Measurements from ENCODE around the gene FBXW8.

The FBXW8 gene

DNA sequence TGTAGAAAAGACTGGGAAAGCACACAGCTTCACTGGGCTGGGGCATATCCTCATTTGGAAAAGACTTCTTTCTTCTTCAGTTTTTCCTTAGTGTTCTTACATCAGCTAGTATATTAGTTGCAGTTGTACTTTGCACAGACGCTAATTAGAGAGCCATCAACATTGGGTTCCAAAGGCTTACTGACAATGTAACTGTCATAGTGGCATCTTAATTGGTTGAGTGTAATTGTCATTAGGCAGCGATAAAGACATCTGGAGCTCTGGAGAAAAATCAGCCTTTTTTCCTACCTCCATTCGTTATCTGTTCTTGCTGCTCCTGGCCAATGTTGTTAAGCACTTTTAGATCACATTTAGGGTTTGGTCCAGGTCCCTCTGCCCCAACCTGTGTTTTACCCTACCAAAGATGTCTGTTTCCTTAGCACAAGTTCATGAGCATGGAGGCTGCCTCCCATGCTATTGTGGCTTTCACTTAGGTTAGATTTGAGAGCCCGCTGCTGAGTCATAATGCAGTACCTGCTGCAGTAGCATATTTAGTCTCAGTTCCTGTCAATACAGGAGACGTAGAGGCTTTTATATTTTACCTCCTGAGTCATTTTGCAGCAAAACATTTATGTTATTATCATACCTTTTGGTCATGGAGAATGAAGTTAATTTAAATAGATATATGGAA, 49.2 kb downstream of the FBXW8 start:
- no peak for DNase-seq (ENCODE audit: low read depth)
- no peak overlapping the region for H3K4me3 ChIP-seq (ENCODE audit: control insufficient read depth, low read depth, low read length)
- TF ChIP-seq, protein P1, sequence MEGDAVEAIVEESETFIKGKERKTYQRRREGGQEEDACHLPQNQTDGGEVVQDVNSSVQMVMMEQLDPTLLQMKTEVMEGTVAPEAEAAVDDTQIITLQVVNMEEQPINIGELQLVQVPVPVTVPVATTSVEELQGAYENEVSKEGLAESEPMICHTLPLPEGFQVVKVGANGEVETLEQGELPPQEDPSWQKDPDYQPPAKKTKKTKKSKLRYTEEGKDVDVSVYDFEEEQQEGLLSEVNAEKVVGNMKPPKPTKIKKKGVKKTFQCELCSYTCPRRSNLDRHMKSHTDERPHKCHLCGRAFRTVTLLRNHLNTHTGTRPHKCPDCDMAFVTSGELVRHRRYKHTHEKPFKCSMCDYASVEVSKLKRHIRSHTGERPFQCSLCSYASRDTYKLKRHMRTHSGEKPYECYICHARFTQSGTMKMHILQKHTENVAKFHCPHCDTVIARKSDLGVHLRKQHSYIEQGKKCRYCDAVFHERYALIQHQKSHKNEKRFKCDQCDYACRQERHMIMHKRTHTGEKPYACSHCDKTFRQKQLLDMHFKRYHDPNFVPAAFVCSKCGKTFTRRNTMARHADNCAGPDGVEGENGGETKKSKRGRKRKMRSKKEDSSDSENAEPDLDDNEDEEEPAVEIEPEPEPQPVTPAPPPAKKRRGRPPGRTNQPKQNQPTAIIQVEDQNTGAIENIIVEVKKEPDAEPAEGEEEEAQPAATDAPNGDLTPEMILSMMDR (IDR thresholded peaks at IDR 0.05; ENCODE audit: control insufficient read depth, insufficient read depth, low read depth, low read length, missing control alignments) = no peak

DNA sequence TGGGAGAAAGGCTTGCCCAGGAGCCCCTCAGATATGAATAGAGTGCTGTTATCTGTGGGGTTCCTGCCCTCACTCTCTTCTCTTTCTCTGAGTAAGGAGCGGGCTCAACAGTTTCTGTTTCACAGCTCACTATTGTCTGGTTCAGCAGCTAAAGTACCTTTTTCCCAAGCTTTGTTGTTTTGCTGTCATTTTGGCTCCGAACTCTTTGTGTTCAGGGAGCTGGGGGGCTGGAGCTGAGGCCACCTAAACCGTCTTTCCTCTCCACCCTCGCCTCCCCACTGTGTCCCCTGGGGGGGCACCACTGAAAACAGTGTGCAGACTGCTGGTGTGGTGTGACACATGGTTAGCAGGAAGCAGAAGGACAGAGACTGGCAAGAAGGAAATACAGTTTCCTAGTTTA, 51.4 kb downstream of the FBXW8 start:
- no peak overlapping the region for H3K4me3 ChIP-seq (ENCODE audit: control insufficient read depth, low read depth, low read length)
- no peak for DNase-seq (ENCODE audit: low read depth)
- TF ChIP-seq, protein P1 (IDR thresholded peaks at IDR 0.05; ENCODE audit: control insufficient read depth, insufficient read depth, low read depth, low read length, missing control alignments) = no peak

DNA sequence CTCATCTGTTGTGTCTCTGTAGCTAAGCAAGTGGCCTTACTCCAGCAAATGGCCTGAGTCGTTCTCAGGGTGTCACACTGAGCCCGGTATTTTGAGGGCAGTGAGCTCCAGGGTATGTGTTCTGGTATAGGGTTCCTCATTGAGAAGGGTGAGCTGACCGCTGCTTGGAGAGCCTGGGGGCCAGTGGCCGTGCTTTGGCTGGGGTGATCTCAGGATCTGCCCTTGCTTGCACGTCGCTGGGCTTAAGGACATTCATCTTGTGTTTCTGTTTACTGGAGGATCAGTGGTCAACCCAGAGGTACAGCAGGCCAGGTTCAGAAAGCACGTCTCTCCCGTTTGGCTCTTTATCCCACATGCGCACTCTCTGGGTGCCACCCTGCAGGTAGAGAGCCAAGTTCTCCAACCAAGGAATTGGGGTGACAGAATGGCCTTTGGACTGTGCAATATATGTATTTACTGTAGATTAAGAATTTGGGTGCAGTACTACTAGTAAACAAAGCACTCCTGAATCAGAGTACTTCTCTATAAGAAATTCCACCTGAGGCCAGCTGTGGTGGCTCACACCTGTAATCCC, 52.1 kb downstream of the FBXW8 start:
- DNase-seq (ENCODE audit: low read depth) = no peak
- H3K4me3 ChIP-seq (ENCODE audit: control insufficient read depth, low read depth, low read length) = no peak overlapping the region
- TF ChIP-seq, protein P1 (IDR thresholded peaks at IDR 0.05; ENCODE audit: control insufficient read depth, insufficient read depth, low read depth, low read length, missing control alignments) = no peak

DNA sequence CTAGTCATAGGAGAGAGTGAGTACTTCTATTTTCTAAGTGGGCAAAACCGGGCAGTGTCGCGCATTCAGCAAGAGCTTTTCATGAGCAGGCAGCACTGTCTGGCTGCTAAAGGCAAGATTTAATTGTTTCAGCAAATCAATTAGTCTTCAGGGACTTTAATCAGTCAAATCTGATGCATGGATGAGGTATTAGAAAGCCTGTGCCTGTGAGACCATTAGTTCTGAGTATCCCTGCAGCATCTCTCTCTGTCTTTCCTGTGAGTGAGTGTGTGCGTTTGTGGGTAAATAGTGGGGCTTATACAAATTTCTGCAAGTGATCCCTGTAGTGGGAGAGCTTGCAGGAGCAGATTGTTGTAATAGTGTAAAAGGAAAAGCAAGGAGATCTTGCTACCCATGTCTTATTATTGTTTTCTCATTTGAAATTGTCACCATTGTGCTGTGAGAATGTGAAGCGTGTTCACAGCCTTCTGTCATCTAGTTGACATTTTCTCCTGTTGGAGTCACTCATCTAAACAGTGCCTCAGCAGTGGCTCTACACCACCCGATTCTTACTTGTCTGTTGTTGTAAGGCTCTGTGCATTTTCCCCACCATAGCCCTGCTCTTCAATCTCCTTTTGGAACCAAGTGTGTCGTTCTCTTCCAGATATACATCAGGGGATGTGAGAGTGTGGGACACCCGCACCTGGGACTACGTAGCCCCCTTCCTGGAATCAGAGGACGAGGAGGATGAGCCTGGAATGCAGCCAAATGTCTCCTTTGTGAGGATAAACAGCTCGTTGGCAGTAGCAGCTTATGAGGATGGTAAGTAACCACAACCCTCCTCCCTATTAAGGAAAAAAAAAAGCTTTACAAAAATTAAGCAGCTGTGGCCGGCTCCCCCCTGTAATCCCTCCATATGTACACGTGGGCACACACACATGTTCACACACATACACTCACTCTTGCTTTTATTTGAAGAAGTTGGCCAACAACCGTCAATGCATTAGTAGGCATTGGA, 53.6 kb downstream of the FBXW8 start:
- no peak overlapping the region for H3K4me3 ChIP-seq (ENCODE audit: control insufficient read depth, low read depth, low read length)
- TF ChIP-seq, protein P1 (IDR thresholded peaks at IDR 0.05; ENCODE audit: control insufficient read depth, insufficient read depth, low read depth, low read length, missing control alignments) = no peak
- DNase-seq (ENCODE audit: low read depth) = no peak

DNA sequence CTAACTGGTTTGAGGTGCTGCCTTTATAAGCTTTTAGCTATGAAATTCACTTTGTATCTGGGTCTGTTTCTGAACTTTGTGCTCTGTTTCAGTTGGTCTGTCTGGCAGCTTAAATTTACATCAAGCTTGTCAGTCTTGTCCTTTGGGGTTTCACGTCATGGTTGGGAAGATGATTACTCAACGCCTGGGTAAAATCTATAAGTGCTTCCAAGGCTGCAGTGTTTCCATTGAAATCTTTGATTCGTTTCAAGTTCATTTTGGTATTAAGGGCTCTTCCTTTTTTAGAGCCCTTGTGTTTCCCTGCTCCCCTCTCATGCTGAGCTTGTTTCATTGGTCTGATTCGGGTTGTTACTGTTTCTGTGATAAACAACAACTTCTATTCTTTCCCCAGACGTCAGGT, 58.2 kb downstream of the FBXW8 start:
- TF ChIP-seq, protein P1 (IDR thresholded peaks at IDR 0.05; ENCODE audit: control insufficient read depth, insufficient read depth, low read depth, low read length, missing control alignments) = no peak
- DNase-seq (ENCODE audit: low read depth) = no peak
- H3K4me3 ChIP-seq (ENCODE audit: control insufficient read depth, low read depth, low read length) = no peak overlapping the region
